GM23338 (cell line): ENCODE measurements around the gene VASN.

ENCODE experiments used
- CREB1 ChIP-seq: fragments of 250-450 bp; sonication (Bioruptor Pico); IDR thresholded peaks from 2 replicates; pipeline ENCODE4 v1.5.0; 2020; ENCODE audit warnings: low read depth, mild to moderate bottlenecking, moderate library complexity
- EZH2 ChIP-seq: fragments of 200-600 bp; sonication (generic); IDR thresholded peaks from one replicate; pipeline ENCODE4 v1.8.0; 2017; ENCODE audit warnings: antibody characterized with exemption, mild to moderate bottlenecking, low read depth; ENCODE audit not compliant: unreplicated experiment
- EZH2phosphoT487 ChIP-seq: fragments of 200-600 bp; sonication (generic); IDR thresholded peaks from one replicate; pipeline ENCODE4 v1.8.1; 2018; ENCODE audit warnings: antibody characterized with exemption; ENCODE audit not compliant: unreplicated experiment
- JUNB ChIP-seq: IDR thresholded peaks from one replicate; pipeline ENCODE4 v1.6.1; 2016; ENCODE audit warnings: antibody characterized with exemption; ENCODE audit not compliant: unreplicated experiment
- NANOG ChIP-seq: IDR thresholded peaks from 2 replicates; pipeline ENCODE4 v1.6.1; 2016; ENCODE audit warnings: antibody characterized with exemption, borderline replicate concordance
- POLR2AphosphoS5 ChIP-seq: IDR thresholded peaks from 2 replicates; pipeline ENCODE4 v1.6.1; 2016; ENCODE audit warnings: antibody characterized with exemption, low read depth
- STAT1 ChIP-seq: IDR thresholded peaks from one replicate; pipeline ENCODE4 v1.6.1; 2016; ENCODE audit warnings: antibody characterized with exemption; ENCODE audit not compliant: unreplicated experiment
- ZNF331 ChIP-seq: fragments of 250-450 bp; sonication (Bioruptor Pico); IDR thresholded peaks from 2 replicates; pipeline ENCODE4 v1.5.0; 2020; ENCODE audit warnings: low read depth, mild to moderate bottlenecking, moderate library complexity
- TF ChIP-seq, protein P1 (sequence below), 2 experiments: fragments of 200-600 bp in 1 of 2; sonication (generic) in 1 of 2; conservative IDR thresholded peaks; 2 replicates each; pipeline versions ENCODE4 v1.5.1 to v1.6.1; 2016 to 2017; ENCODE audit warnings: antibody characterized with exemption in 2 of 2, low read depth in 2 of 2, mild to moderate bottlenecking in 2 of 2, moderate library complexity in 1 of 2
- TF ChIP-seq, protein P2 (sequence below): IDR thresholded peaks from one replicate; pipeline ENCODE4 v1.6.1; 2018; ENCODE audit warnings: antibody characterized with exemption; ENCODE audit not compliant: unreplicated experiment

DNA sequence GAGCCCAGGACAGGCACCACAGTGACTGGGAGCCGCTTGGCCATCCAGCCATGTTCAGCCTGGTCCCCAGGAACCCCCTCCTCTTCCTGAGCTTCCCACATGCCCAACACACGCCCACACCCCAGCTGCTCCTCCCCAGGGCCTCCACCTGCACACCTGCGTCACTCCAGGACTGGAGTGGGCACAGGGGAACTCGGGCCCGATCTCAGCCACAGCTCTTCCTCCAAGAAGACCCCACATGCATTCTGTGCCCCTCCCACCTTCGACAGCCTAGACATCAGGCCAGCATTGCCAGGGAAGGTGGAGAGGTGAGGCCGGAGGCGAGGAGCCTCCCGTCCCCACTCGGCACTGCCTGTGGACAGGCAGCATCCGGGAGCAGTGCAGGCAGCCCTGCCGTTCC, 6.0 kb upstream of the VASN start:
- TF ChIP-seq JUNB (no peak), POLR2AphosphoS5 (no peak), EZH2 (no peak), EZH2phosphoT487 (no peak), NANOG (no peak), CREB1 (CRISPR knock-in tag) (no peak), ZNF331 (CRISPR knock-in tag) (no peak), STAT1 (no peak)
- TF ChIP-seq, protein P1, sequence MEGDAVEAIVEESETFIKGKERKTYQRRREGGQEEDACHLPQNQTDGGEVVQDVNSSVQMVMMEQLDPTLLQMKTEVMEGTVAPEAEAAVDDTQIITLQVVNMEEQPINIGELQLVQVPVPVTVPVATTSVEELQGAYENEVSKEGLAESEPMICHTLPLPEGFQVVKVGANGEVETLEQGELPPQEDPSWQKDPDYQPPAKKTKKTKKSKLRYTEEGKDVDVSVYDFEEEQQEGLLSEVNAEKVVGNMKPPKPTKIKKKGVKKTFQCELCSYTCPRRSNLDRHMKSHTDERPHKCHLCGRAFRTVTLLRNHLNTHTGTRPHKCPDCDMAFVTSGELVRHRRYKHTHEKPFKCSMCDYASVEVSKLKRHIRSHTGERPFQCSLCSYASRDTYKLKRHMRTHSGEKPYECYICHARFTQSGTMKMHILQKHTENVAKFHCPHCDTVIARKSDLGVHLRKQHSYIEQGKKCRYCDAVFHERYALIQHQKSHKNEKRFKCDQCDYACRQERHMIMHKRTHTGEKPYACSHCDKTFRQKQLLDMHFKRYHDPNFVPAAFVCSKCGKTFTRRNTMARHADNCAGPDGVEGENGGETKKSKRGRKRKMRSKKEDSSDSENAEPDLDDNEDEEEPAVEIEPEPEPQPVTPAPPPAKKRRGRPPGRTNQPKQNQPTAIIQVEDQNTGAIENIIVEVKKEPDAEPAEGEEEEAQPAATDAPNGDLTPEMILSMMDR (conservative IDR thresholded peaks at IDR 0.05; ENCODE audit: low read depth in 2 of 2) = no peak
- TF ChIP-seq, protein P2, sequence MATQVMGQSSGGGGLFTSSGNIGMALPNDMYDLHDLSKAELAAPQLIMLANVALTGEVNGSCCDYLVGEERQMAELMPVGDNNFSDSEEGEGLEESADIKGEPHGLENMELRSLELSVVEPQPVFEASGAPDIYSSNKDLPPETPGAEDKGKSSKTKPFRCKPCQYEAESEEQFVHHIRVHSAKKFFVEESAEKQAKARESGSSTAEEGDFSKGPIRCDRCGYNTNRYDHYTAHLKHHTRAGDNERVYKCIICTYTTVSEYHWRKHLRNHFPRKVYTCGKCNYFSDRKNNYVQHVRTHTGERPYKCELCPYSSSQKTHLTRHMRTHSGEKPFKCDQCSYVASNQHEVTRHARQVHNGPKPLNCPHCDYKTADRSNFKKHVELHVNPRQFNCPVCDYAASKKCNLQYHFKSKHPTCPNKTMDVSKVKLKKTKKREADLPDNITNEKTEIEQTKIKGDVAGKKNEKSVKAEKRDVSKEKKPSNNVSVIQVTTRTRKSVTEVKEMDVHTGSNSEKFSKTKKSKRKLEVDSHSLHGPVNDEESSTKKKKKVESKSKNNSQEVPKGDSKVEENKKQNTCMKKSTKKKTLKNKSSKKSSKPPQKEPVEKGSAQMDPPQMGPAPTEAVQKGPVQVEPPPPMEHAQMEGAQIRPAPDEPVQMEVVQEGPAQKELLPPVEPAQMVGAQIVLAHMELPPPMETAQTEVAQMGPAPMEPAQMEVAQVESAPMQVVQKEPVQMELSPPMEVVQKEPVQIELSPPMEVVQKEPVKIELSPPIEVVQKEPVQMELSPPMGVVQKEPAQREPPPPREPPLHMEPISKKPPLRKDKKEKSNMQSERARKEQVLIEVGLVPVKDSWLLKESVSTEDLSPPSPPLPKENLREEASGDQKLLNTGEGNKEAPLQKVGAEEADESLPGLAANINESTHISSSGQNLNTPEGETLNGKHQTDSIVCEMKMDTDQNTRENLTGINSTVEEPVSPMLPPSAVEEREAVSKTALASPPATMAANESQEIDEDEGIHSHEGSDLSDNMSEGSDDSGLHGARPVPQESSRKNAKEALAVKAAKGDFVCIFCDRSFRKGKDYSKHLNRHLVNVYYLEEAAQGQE = no peak
